ENCODE results near the gene SLC49A3. TPM values are rescaled to one million over a fixed set of nuclear protein-coding genes. Genes with fewer than 3 reads are reported as not detected.
"Not testable (repeated sequence)": the region's sequence is repeated elsewhere in the genome, so short reads cannot be mapped to it uniquely, and the experiment has no call there.

SLC49A3 gene
- total and polyA plus RNA-seq, 9 donors, result 0.43 to 5.2 (median 2.1) TPM

GRCh38 chr4:647481-647880 lies 41.5 kb downstream of the SLC49A3 start:
- H3K9me3 ChIP-seq, result no peaks in the 10 kb centered on the region
- 55 to 69% (median 57%) methylated on average over 13 of the region's 13 CpGs for WGBS, 3 donors

GRCh38 chr4:646460-646859 lies 42.5 kb downstream of the SLC49A3 start:
- no peak overlapping the region for H3K4me3 ChIP-seq
- no peaks in the 10 kb centered on the region for H3K4me1 ChIP-seq (ENCODE audit: insufficient read depth)
- TF ChIP-seq EP300 (IDR thresholded peaks at IDR 0.05), result no peak
- TF ChIP-seq POLR2A (IDR thresholded peaks at IDR 0.05), result no peak
- no peak for TF ChIP-seq CTCF (IDR thresholded peaks at IDR 0.05)
- H3K36me3 ChIP-seq, result no peaks in the 10 kb centered on the region
- no peak for DNase-seq
- intact Hi-C loops (cut with DNase I), result no loop called here
- H3K27me3 ChIP-seq, result no peaks in the 10 kb centered on the region
- no peak overlapping the region for H3K27ac ChIP-seq
- no peaks in the 10 kb centered on the region for H3K9me3 ChIP-seq
- 59 to 73% (median 62%) methylated on average over 32 of the region's 32 CpGs for WGBS, 3 donors

More at GRCh38 chr4:647481-647880, 41.5 kb downstream of the SLC49A3 start:
- H3K27ac ChIP-seq, result no peak overlapping the region
- no peaks in the 10 kb centered on the region for H3K27me3 ChIP-seq
- no peak overlapping the region for H3K4me3 ChIP-seq
- H3K4me1 ChIP-seq (ENCODE audit: insufficient read depth), result no peaks in the 10 kb centered on the region
- DNase-seq, result no peak
- TF ChIP-seq EP300 (IDR thresholded peaks at IDR 0.05) (no peak), POLR2A (IDR thresholded peaks at IDR 0.05) (no peak), CTCF (IDR thresholded peaks at IDR 0.05) (no peak)
- intact Hi-C loops (cut with DNase I), result no loop called here
- no peaks in the 10 kb centered on the region for H3K36me3 ChIP-seq

GRCh38 chr4:642366-642765 lies 46.6 kb downstream of the SLC49A3 start:
- WGBS, 3 donors, result 79 to 90% (median 86%) methylated on average over 6 of the region's 6 CpGs
- H3K27me3 ChIP-seq; H3K36me3 ChIP-seq; H3K4me3 ChIP-seq; DNase-seq; H3K27ac ChIP-seq; intact Hi-C loops (cut with DNase I); H3K4me1 ChIP-seq (ENCODE audit: insufficient read depth); H3K9me3 ChIP-seq: not testable (repeated sequence)

GRCh38 chr4:637536-638280 lies 51.2 kb downstream of the SLC49A3 start:
- no peak overlapping the region for H3K27ac ChIP-seq
- H3K9me3 ChIP-seq, result no peaks in the 10 kb centered on the region
- intact Hi-C loops (cut with DNase I), result no loop called here
- DNase-seq, result no peak
- no peaks in the 10 kb centered on the region for H3K27me3 ChIP-seq
- TF ChIP-seq POLR2A (IDR thresholded peaks at IDR 0.05), result no peak
- TF ChIP-seq EP300 (IDR thresholded peaks at IDR 0.05), result no peak
- no peak for TF ChIP-seq CTCF (IDR thresholded peaks at IDR 0.05)
- no peaks in the 10 kb centered on the region for H3K36me3 ChIP-seq
- H3K4me1 ChIP-seq (ENCODE audit: insufficient read depth), result no peaks in the 10 kb centered on the region
- WGBS, 3 donors, result 65 to 77% (median 75%) methylated on average over 32 of the region's 32 CpGs
- H3K4me3 ChIP-seq, result no peak overlapping the region

GRCh38 chr4:636628-637159 lies 52.3 kb downstream of the SLC49A3 start:
- intact Hi-C loops (cut with DNase I), result no loop called here
- H3K4me1 ChIP-seq (ENCODE audit: insufficient read depth), result no peaks in the 10 kb centered on the region
- TF ChIP-seq POLR2A (IDR thresholded peaks at IDR 0.05), result no peak
- no peaks in the 10 kb centered on the region for H3K36me3 ChIP-seq
- H3K27ac ChIP-seq, result no peak overlapping the region
- no peak overlapping the region for H3K4me3 ChIP-seq
- H3K27me3 ChIP-seq, result no peaks in the 10 kb centered on the region
- peak in 1 of 5 donors; percentile 1 for DNase-seq
- 42 to 48% (median 47%) methylated on average over 12 to 13 of the region's 13 CpGs for WGBS, 3 donors
- no peaks in the 10 kb centered on the region for H3K9me3 ChIP-seq
